GM18502 (cell line): ENCODE data around the gene SYT3.
"Not testable (repeated sequence)": the region's sequence is repeated elsewhere in the genome, so short reads cannot be mapped to it uniquely, and the experiment has no call there.

ENCODE experiments used
- ATAC-seq: cut with Tn5 transposase; IDR thresholded peaks from one replicate; pipeline ENCODE4 v1.9.1; 2021; ENCODE audit warnings: mild to moderate bottlenecking; ENCODE audit not compliant: unreplicated experiment, poor library complexity

The SYT3 gene

DNA sequence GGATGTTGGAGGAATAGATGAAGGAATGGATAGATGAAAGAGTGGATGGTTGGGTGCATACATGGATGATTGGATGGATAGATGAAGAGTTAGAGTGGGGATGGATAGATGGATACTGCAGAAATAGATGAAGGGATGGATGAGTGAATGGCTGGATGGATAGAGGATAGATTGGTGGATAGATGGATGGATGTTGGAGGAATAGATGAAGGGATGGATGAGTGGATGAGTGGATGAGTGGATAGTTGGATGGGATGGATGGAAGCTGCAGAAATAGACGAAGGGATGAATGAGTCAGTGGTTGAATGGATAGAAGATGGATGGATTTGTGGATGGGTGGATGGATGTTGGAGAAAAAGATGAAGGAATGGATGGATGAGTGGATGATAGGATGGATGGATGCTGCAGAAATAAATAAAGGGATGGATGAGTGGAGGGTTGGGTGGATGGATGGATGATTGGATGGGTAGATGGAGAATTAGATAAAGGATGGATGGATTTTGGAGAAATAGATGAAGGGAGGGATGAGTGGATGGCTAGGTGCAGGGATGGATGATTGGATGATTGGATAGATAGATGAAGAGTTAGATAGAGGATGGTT lies 4.7 kb upstream of the SYT3 start:
- ATAC-seq = no peak

DNA sequence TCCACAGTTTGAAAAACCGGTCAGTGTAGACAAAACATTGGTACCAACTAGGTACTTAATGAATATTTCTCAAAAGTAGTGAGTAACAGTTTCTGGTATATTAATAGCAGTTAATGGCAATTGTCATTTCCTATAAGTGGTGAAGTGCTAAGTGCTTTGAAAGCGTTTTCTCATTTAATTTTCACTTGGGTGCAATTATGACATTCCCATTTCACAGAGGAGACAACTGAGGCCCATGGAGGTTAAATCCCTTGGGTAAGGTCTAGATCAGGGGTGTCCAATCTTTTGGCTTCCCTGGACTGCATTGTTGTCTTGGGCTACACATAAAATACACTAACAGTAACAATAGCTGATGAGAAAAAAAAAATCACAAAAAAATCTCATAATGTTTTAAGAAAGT lies 687 bp upstream of the SYT3 start:
- ATAC-seq = no peak

DNA sequence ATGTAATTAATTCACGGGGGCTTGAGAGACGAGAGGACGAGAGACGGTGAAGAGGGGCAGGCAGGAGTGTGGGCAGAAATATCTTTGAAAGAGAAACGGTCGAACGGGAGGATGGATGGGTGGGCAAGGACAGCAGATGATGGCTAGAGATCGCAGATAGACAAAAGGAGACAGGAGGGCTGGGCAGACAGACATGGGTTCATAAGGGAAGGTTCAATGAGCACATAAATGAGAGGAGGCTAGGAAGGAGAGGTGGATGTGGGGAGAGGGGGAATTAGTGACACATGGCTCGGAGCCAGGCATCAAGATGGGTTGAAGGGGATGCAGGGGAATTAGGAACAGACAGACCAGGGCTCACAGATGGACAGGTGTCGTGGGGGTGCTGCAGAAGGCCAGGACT lies 1.1 kb downstream of the SYT3 start:
- no peak for ATAC-seq

DNA sequence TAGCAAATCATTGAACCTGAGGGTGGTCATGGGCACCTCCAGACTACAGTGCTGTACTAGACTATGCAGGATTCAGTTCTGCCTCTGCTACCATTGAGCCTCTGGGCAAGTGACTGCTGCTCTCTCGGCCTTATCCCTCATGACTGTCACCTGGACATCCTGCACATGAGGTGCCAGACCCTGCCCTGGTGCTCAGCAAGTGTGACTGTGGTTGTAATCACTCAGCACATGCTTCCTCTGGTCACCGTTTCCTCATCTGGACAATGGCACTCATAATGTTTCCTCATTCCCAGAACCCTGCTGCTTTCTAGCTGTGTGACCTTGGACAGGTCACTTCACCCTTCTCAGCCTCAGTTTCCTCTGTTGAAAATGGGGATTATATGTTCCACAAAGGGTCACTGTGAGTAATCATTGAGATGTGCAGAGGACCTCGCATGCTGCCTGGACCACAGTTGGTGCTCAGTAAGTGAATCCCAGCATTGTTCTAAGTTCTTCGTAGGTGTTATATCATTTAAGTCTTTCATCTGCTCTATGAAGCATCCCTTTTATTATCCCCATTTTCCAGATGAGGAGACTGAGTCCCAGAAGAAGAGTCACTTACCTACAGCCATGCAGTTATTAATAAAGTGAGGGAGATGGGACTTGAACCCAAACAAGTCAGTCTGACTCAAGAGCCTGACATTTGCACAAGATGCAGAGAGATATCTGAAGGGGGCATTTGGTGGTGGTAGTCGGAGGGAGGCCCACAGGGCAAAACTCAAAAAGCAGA lies 3.2 kb downstream of the SYT3 start:
- ATAC-seq = no peak

DNA sequence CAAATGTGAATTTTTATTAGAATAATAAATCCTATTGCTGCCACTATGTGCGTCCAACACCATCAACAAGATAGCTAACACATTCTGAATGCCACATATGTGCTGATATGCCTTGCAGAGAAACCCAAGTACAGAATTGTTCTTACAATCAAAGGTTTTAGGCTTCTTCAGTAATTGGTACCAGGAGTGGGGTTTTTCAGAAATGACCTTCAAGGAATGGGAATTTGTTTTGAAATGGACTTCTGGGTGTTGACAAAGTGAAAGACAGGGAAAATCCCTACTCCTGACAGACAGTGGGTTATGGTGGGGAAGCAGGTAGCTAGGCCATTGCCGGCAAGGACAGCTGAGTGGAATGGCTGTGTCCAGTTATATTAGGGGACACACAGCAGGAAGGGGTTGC lies 5.7 kb downstream of the SYT3 start:
- no peak for ATAC-seq

DNA sequence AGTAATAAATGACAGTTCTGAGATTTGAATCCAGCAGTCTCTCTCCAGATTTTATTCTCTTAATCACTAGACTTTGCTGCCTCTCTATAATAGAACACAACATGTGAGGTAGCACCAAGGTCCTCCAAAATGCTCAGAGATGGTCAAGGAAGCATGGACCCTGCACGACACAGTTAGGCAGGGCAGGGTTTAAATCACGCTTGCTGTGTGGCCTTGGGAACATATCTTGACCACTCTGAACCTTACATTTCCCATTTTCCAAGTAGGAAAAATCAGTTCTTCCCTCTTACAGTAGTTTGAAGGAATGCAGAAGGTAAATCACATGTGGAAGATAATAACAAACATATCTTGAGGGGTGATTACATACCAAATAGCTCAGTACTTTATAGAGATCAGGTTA lies 6.3 kb downstream of the SYT3 start:
- no peak for ATAC-seq

DNA sequence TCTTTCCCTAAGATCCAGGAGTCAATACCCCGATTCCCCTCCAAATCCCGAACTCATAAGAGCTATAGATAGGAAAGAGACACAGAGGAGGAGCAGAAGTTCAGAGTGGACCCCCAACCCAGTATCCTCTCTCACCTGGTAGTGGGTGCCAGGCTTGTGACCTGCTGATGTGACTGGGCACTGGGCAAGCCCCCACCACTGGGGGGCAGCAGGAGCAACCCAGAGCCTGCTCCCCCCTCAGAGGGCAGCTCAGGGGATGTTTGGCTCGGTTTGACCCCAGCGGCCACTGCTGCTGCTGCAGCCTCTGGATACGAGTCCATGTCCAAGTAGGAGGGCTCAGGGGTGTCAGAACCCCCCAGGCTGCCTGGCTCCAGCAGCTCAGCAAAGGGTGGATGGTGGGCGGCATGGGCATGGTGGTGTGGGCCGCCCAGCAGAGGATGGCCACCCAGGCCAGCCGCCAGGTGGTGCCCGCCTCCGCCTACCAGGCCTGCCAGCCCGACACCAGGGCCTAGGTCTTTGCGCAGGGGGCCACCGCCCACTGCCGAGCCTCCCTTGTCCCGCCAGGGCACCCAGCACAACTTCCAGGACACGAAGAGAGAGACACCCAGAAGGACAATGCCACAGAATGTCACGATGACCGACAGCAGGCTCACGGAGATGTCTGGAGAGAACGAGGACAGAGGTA lies 7.4 kb downstream of the SYT3 start:
- no peak for ATAC-seq

DNA sequence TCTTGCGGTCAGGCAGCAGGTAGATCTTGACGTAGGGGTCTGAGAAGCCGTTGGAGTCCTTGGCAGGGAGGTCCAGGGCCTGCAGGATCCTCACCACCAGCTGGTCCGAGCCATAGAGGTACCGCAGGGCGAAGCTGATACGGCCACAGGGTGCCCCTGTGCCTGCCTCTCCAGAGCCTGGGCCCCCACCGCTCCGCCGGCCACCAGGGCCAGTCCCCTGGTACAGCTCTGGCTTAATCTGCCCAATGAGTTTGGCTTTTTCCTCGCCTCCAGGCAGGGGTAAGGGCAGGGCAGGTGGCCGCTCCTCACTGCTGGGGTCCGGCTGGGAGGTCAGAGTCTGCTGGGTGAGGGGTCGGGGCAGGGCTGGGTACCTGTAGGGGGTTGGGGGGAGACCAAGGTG lies 9.9 kb downstream of the SYT3 start:
- ATAC-seq = no peak

DNA sequence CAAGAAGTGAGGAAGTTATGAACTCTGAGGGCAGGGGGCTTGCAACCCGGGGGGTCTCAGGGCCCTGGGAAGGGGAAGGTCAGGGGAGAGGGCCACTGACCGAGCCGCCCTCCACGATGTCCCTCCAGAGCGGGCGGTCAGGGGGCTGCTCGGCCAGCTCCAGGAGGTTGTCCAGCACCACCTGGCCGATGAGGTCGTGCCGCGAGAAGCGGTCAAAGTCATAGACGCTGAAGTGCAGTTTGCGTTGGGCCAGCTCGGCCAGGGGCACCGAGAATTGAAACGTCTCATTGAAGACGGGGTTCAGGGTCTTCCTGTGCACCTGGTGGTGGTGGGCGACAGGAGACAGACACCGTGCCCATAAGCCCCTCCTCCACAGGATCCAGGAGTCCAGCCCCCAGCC lies 10.5 kb downstream of the SYT3 start:
- ATAC-seq = no peak

DNA sequence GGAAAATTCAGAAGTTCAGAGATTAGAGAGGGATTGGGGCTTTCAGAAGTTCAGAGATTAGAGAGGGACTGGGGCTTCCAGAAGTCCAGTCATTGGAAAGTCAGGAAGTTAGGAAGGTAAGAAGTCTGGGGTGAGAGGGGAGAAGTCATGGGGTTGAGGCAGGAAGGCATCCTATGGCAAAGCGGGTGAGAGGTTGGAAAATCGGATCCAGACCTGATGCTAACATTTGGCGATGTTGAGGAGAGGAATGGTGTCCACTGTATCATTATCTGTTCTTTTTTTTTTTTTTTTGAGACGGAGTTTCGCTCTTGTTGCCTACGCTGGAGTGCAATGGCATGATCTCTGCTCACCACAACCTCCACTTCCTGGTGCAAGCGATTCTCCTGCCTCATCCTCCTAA lies 11.1 kb downstream of the SYT3 start:
- ATAC-seq = no peak

DNA sequence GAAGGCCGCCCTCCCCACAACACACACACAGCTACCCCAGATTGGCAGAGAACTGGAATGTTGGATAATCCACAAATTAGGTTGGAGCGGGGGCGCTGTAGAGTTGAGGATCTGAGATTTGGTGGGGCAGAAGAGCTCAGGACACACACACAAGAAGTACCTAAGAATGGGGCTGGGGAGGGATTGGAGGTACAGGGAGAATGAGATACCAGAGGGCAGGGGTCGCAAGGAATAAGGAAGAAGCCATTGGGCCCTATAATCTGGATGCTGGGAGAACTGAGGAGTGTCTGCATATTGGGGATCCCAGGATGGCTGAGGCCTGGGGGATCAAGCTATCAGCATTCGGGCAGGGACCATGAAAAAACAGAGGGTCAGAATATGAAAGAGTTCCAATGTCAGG lies 11.5 kb downstream of the SYT3 start:
- no peak for ATAC-seq

DNA sequence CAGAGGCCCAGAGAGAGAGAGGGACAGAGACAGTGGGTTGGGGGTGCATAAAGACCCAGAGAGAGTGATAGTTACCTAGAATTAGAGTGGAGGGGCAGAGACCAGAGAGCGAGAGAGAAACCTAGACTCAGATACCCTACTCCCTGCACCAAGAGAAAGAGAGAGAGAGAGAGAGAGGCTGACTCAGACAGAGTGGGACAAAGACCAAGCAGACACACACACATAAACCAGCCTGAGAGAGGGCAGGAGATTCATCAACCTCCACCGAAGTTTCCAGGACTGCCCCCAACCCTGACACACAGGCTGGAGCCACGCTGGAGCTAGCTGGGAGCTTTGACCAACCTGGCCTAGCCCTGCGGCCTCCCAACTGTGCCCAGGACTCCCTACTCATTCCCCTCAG lies 12.9 kb downstream of the SYT3 start:
- no peak for ATAC-seq

DNA sequence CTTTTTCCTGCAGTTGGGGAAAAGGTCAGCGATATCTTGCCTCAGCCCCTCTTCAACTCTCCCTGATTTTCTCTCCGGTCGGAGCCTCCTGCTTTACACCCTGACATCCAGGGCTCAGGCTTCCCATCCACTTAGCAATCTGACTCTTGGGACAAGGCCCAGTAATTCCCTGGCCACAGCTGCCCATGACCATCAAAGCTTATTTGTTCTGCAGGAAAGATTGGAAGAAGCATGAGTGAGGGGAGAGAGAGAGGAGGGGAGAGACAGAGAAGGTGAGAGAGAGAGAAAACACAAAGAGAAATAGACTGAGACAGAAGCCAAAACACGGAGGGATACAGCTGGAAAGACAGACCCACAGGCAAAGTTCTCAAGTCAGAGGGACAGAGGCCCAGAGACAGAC lies 13.7 kb downstream of the SYT3 start:
- no peak for ATAC-seq

DNA sequence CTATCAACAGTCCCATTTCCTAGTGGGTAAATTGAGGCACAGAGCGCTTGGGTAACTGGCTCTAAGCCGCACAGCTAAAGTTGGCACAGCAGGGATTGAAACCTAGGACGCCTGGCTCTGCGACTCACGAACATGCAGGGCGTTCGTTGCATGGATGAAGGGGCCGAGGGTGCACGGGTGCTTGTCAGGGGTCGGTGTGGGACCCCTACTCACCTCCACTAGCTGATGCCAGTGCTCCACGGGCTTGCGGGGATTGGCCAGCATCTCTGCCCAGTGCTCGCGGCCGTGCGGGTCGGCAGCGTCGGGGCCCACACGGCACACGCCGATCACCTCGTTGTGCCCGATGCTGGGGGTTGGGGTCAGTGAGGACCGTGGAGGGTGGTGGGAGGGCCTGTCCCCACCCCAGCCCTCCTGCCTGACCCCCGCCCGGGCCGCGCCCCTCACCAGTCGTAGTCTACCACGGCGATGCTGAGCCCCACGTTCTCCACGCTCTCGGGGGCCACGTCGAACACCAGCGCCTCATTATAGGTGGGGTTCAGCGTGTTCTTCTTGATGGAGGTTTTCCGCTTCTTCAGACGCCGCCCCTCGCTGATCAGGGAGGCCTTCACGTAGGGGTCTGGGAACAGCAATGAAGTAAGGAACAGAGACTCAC lies 14.6 kb downstream of the SYT3 start:
- ATAC-seq = no peak

DNA sequence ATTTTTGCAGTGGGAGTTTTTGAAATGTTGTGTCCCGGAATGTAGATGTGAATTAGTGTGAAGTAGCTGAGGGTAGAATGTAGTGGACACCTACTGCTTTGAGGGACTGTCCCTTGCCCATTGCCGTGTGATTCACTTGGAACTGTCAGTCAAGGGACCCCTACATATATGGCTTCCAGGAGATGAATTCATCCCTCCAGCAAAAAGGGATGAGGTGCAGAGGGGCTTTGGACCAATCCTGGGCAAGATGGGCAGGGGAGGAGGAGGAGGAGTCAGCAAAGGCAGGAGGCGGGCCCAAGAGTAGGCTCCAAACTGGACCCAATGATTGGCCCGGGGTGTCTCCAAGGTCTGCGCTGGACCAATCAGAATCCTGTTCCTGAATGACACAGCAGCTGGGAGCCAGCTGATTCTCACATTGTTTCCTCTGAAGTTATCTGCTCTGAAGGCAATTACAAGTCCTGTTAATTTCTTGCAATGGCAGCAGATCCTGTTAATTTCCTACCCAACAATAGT lies 19.2 kb downstream of the SYT3 start:
- not testable (repeated sequence) for ATAC-seq

DNA sequence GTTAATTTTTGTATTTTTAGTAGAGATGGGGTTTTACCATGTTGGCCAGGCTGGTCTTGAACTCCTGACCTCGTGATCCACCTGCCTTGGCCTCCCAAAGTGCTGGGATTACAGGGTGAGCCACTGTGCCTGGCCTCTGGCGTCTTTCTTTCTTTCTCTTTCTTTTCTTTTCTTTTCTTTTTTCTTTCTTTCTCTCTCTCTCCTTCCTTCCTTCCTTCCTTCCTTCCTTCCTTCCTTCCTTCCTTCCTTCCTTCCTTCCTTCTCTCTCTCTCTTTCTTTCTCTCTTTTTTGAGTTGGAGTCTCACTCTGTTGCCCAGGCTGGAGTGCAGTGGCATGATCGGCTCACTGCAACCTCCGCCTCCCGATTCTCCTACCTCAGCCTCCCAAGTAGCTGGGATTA lies 20.5 kb downstream of the SYT3 start:
- ATAC-seq = not testable (repeated sequence)

DNA sequence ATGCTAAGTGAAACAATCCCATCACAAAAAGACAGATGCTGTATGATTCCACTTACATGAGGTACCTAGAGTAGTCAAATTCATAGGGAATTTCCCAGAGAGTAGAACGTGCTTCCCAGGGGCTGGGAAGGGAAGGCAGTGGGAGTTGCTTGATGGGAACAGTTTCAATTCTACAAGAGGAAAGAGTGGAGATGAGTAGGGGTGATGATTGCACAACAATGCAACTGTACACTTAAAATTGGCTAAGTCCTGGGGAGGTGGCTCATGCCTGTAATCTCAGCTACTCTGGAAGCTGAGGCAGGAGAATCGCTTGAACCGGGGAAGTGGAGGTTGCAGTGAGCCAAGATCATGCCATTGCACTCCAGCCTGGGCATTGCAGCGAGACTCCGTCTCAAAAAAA lies 21.3 kb downstream of the SYT3 start:
- ATAC-seq = not testable (repeated sequence)

DNA sequence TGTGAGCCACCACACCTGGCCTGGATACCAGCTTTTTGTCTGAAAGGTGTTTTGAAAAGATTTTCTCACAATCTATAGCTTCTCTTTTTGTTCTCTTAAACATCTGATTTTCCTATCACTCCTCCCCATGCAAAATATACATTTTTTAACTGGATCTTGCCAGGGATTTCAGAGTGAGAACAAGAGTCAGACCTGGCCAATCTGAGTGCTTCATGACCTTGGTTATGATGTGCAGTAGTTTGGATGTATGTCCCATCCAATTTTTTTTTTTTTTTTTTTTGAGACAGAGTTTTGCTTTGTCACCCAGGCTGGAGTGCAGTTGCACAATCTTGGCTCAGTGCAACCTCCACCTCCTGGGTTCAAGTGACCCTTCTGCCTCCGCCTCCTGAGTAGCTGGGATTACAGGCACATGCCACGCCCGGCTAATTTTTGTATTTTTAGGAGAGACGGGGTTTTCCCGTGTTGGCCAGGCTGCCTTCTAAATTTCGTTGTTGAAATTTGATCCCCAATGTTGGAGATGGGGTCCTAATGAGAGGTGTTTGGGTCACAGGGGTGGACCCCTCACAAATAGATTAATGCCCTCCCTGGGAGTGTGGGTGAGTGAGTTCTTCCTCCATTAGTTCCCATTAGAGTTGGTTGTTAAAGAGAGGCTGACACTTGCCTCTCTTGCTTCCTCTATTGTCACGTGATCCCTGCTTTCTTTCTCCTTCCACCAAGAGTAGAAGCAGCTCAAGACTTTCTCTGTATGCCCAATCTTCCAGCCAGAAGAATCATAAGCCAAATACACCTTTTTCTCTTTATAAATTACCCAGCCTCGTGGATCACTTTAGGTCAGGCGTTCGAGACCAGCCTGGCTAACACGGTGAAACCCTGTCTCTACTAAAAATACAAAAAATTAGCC lies 26.9 kb downstream of the SYT3 start:
- ATAC-seq = not testable (repeated sequence)

DNA sequence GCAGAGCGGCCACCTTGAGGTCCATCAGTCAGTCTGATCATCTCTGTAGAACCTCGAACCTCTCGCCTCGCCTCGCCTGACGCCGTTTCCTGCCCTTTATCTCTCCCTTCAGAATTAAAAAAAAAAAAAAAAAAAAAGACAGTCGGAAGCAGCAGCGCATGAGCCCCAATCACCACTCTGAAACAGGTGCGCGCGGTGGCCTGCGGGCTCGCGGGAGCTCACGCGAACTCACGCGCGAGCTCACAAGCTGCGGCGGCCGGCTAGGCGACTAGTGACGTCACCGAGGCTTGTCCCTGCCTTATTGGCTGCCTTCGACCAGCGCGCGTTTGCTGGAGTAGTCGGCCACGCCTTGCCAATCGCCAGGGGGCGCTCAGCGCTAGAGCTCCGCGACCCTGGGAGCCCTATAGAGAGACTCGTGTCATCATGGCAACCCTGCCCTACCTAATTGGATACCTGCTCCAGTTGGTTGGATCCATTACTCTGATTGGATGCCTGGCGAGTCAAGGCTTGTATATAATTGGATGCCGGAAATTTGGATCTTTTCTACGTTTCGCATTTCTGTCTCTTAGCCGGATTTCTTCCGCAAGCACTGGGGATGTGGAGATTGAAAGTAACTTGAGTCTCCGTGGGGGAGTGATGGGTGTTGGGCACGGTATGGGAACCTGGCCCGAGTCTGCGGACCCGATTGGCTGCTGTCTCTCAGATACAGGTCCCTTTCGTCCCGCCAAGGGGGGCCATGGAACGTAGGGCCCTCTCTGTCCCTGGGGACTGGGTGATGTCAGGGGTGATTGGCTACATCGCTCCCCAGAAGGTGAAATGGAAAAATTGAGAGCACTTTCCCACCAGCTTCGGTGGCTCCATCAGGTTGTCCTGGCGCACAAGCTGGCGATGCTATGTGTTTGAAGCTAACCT lies 31.6 kb downstream of the SYT3 start:
- no peak for ATAC-seq
